Fibroblast of pulmonary artery (primary cell): ENCODE results near the gene ELK4.

Experiments used
- DNase-seq: peaks from one replicate; pipeline ENCODE4 v3.0.0-alpha.2; 2010; ENCODE audit warnings: low read depth
- H3K4me3 ChIP-seq: replicated peaks from 2 replicates; pipeline ENCODE4 v1.5.1; 2011; ENCODE audit warnings: low read depth, mild to moderate bottlenecking, control low read depth, low read length, moderate library complexity
- CTCF ChIP-seq: IDR thresholded peaks from 2 replicates; pipeline ENCODE4 v1.5.1; 2011; ENCODE audit warnings: mild to moderate bottlenecking, control low read depth, low read length, inconsistent platforms; ENCODE audit errors: missing control alignments

Gene ELK4

GRCh38 chr1:205585835-205586785, 45.7 kb downstream of the ELK4 start:
- no peak overlapping the region for H3K4me3 ChIP-seq
- no peak for DNase-seq
- TF ChIP-seq CTCF: no peak

- DNase-seq: no peak
- no peak overlapping the region for H3K4me3 ChIP-seq
- no peak for TF ChIP-seq CTCF
These were observed 46.5 kb downstream of the ELK4 start for GRCh38 chr1:205585169-205585834.

- H3K4me3 ChIP-seq: no peak overlapping the region
- no peak for DNase-seq
- peak; percentile 35 for TF ChIP-seq CTCF
These were observed 47.1 kb downstream of the ELK4 start for GRCh38 chr1:205584732-205585131.

GRCh38 chr1:205583461-205584130, 48.2 kb downstream of the ELK4 start:
- TF ChIP-seq CTCF: no peak
- no peak overlapping the region for H3K4me3 ChIP-seq
- DNase-seq: no peak

GRCh38 chr1:205582471-205583291, 49.1 kb downstream of the ELK4 start:
- no peak overlapping the region for H3K4me3 ChIP-seq
- DNase-seq: no peak
- TF ChIP-seq CTCF: no peak

DNA sequence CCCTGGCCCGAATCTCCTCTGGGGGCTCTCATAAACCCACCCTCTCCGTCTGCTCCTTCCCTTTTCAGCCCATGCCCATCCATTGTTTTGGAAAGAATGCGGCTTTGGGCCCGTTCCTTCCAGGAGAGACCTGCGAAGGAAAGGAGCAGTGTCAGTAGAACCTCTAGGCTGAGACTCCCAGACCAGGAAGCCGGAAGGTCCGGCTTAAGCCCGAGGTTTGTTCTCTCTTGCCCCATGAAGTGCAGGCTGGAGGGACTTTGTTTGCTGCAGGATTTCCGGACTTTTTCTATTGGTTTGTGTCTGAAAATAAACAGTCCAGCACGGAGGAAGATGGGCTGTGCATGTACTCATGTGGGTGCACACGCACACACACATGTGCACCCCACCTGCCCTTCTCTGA, 49.8 kb downstream of the ELK4 start:
- no peak for TF ChIP-seq CTCF
- no peak for DNase-seq
- H3K4me3 ChIP-seq: no peak overlapping the region
